Measurements from ENCODE around the gene TMEM79. TPM values are rescaled to one million over a fixed set of nuclear protein-coding genes. Genes with fewer than 3 reads are reported as not detected.

The TMEM79 gene
- 7.0 and 9.1 TPM in 2 replicates for total RNA-seq (2021)
- Bru-seq, nascent RNA: percentile 52 among the genes with signal in this experiment
- percentile 53 among the genes with signal in this experiment for BruChase-seq, experiment 1, labeled RNA remaining after a 2-hour chase
- percentile 50 among the genes with signal in this experiment for BruChase-seq, experiment 2, labeled RNA remaining after a 6-hour chase
- long read RNA-seq, transcript TMEM79-201 (4 exons, 2,191 nt): major isoform, 12 of 18 reads
- long read RNA-seq, partial matches to known transcripts: 2 of 18 reads
- long read RNA-seq, other reads (novel, unspliced or antisense): 4 of 18 reads

GRCh38 chr1:156284112-156284511 lies at the start of gene TMEM79:
Gene TMEM79, plus strand, starts transcription at chr1:156284325. Its CDS starts 902 bp downstream, at chr1:156285227.
- Histone ChIP-seq H3K4me1 (ENCODE audit: insufficient read depth, low read length, poor library complexity, severe bottlenecking) (peaks cover 8% of the 10 kb centered on the region), H3K27ac (ENCODE audit: low read depth, low read length, poor library complexity, severe bottlenecking) (peak within 1 kb of the TSS; percentile 97), H3K36me3 (ENCODE audit: insufficient read depth, low read length, poor library complexity, severe bottlenecking) (peaks cover 14% of the 10 kb centered on the region), H3K27me3 (replicated peaks; ENCODE audit: insufficient read depth, low read depth, low read length, poor library complexity) (no peaks in the 10 kb centered on the region), H3K9me3 (ENCODE audit: low read depth, low read length, poor library complexity, severe bottlenecking) (no peaks in the 10 kb centered on the region), H3K4me3 (ENCODE audit: low read depth, low read length, poor library complexity, severe bottlenecking) (peak within 1 kb of the TSS; percentile 81)
- TF ChIP-seq EZH2 (IDR thresholded peaks at IDR 0.05; ENCODE audit: borderline replicate concordance, low read depth, low read length, poor library complexity, severe bottlenecking): no peak
- no peak for TF ChIP-seq CTCF (conservative IDR thresholded peaks at IDR 0.05; ENCODE audit: low read depth, low read length)
- ChIA-PET POLR2A (ENCODE audit: low non-redundant PET) (no interaction called here), CTCF (no interaction called here)
- DNase-seq (ENCODE audit: low spot score): no peak
- no TSS peak for BruUV-seq (replicated peaks)
- intact Hi-C loops (cut with micrococcal nuclease; ENCODE audit: unreplicated experiment): no loop called here

- Histone ChIP-seq H3K36me3 (ENCODE audit: insufficient read depth, low read length, poor library complexity, severe bottlenecking) (peaks cover 15% of the 10 kb centered on the region), H3K4me3 (ENCODE audit: low read depth, low read length, poor library complexity, severe bottlenecking) (no peak overlapping the region), H3K9me3 (ENCODE audit: low read depth, low read length, poor library complexity, severe bottlenecking) (no peaks in the 10 kb centered on the region), H3K27me3 (replicated peaks; ENCODE audit: insufficient read depth, low read depth, low read length, poor library complexity) (no peaks in the 10 kb centered on the region), H3K4me1 (ENCODE audit: insufficient read depth, low read length, poor library complexity, severe bottlenecking) (peaks cover 12% of the 10 kb centered on the region), H3K27ac (ENCODE audit: low read depth, low read length, poor library complexity, severe bottlenecking) (no peak overlapping the region)
- ChIA-PET CTCF (interaction anchor here (0.7 kb wide), 1 partner anchor 11 kb away, joined by 3 read pairs; no protein-coding TSS in a partner anchor), POLR2A (ENCODE audit: low non-redundant PET) (no interaction called here)
- intact Hi-C loops (cut with micrococcal nuclease; ENCODE audit: unreplicated experiment): no loop called here
- DNase-seq (ENCODE audit: low spot score): no peak
- no TSS peak for BruUV-seq (replicated peaks)
- TF ChIP-seq CTCF (conservative IDR thresholded peaks at IDR 0.05; ENCODE audit: low read depth, low read length) (no peak), EZH2 (IDR thresholded peaks at IDR 0.05; ENCODE audit: borderline replicate concordance, low read depth, low read length, poor library complexity, severe bottlenecking) (no peak)
Measured at GRCh38 chr1:156236164-156236563, 48.0 kb upstream of the TMEM79 start.

GRCh38 chr1:156238248-156238647 lies 45.9 kb upstream of the TMEM79 start:
- TF ChIP-seq CTCF (conservative IDR thresholded peaks at IDR 0.05; ENCODE audit: low read depth, low read length) (no peak), EZH2 (IDR thresholded peaks at IDR 0.05; ENCODE audit: borderline replicate concordance, low read depth, low read length, poor library complexity, severe bottlenecking) (no peak)
- Histone ChIP-seq H3K27me3 (replicated peaks; ENCODE audit: insufficient read depth, low read depth, low read length, poor library complexity) (no peaks in the 10 kb centered on the region), H3K27ac (ENCODE audit: low read depth, low read length, poor library complexity, severe bottlenecking) (no peak overlapping the region), H3K9me3 (ENCODE audit: low read depth, low read length, poor library complexity, severe bottlenecking) (no peaks in the 10 kb centered on the region), H3K36me3 (ENCODE audit: insufficient read depth, low read length, poor library complexity, severe bottlenecking) (peaks cover 15% of the 10 kb centered on the region), H3K4me1 (ENCODE audit: insufficient read depth, low read length, poor library complexity, severe bottlenecking) (peaks cover under 1% of the 10 kb centered on the region), H3K4me3 (ENCODE audit: low read depth, low read length, poor library complexity, severe bottlenecking) (no peak overlapping the region)
- DNase-seq (ENCODE audit: low spot score): no peak
- BruUV-seq (replicated peaks): no TSS peak
- ChIA-PET POLR2A (ENCODE audit: low non-redundant PET) (no interaction called here), CTCF (interaction anchor here (0.5 to 0.6 kb wide), 2 partner anchors 129 to 146 kb away, joined by 3 read pairs; no protein-coding TSS in a partner anchor)
- intact Hi-C loops (cut with micrococcal nuclease; ENCODE audit: unreplicated experiment): no loop called here

Measured in A673 (cell line).